ENCODE results near the gene C10orf90.

C10orf90 gene

DNA sequence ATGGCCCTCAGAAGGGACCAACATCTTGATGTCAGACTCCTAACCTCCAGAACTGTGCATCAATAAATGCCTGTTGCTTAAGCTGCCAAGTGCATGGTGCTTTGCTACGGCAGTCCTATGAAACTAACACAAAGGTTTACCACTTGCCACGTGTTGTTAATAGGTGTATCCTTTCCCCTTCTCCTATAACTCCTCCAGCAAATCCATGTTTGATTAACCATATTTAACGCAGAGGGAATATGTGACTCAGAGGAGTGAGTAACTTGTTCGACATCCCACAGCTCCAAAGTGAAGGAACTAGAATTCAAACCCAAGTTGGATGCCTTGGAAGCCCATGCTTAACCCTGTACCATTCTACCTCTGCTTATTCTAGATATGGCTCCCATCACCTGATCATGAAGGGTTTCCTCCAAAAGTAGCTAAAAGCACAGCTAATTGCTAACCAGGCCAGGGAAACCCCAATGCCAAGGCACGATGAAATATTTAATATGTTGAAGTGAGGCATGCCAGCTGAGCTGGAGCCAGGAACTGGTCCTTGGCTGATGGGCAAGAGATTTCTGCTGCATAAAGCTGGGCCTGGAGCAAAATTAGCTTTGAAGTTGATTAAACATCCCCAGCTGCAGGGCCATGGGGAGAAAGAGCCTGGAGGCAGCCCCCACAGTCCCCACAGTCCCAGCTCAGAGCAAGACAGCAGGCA lies 131.9 kb downstream of the C10orf90 start:
- DNase-seq (ENCODE audit: low spot score) = no peak

DNA sequence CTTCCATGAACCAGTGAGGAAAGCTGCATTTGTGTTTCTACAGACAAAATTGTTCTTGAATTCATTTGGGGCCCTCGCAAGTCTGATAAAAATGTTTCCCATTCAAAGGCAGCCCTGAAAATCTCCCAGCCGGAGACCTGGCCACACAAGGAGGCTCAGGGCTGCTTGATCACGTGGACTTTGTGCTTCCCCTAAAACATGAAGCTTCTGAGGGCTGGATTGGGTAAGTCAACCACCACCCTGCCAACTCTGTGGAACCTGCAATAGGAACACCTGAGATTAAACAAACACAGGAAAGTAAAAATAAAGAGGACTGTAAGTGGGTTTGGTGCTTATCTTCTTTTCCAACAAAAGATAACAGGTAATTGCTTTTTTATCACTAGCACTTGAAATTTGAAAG lies 133.8 kb downstream of the C10orf90 start:
- DNase-seq (ENCODE audit: low spot score) = no peak

DNA sequence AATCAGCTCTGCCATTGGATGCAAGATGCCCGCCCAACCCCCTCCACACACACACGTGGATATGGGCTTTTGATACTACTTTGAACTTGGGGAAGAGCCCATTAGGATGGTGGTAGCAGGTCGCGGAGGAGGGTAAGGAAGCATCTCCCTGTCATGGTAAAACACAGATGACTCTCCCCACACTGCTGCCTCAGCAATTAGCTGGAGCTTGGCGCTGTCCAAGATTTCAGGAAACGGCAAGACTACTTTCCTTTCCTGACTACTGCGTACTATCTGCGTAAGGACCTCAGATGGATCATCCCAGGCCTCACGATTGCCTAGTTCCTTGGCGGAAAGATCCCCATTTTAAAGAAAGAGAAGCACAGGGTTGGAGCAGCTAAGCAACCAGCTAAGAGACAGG lies 134.3 kb downstream of the C10orf90 start:
- DNase-seq (ENCODE audit: low spot score) = no peak

DNA sequence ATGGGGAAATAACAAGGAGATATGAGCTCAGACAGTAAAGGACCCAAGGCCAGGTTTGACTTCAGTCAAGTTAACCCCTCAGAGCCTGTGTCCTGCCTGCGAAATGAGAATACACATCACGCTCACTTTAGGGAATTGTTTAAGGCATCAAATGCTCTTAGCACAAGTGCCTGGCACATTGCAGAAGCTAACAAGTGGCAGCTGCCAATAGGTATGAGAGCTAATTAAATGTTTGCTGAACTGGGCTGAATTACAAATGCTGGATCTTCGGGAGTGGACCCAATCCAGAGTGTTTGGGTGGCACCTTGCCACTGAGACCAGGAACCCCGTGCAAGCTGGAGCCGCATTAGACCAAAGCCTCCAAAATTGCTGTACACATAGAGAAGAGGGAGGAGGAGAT lies 136.8 kb downstream of the C10orf90 start:
- DNase-seq (ENCODE audit: low spot score) = no peak

DNA sequence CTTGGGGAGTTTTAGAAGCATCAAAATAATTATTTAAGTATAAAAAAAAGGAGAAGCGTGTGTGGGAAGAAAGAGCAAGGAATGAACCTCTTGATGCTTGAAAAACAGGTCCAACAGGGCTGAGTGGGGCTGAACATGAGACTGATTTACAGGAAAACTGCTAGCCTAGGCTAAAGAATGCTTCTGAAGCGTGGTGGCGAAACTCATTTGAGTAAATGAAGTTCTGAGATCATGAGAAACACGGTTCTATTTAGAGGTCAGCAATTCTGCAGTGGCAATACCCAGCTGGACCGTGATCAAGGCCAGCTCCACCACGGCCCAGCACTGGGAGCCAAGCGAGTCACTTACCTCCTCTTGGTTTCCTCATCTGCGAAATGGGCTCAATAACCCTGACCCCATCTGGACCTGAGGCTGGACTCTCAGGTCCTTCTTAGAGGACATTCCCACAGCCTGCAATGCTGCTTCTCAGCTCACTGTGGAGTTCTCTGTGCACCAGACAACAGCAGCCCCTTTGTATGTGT lies 142.1 kb downstream of the C10orf90 start:
- no peak for DNase-seq (ENCODE audit: low spot score)

DNA sequence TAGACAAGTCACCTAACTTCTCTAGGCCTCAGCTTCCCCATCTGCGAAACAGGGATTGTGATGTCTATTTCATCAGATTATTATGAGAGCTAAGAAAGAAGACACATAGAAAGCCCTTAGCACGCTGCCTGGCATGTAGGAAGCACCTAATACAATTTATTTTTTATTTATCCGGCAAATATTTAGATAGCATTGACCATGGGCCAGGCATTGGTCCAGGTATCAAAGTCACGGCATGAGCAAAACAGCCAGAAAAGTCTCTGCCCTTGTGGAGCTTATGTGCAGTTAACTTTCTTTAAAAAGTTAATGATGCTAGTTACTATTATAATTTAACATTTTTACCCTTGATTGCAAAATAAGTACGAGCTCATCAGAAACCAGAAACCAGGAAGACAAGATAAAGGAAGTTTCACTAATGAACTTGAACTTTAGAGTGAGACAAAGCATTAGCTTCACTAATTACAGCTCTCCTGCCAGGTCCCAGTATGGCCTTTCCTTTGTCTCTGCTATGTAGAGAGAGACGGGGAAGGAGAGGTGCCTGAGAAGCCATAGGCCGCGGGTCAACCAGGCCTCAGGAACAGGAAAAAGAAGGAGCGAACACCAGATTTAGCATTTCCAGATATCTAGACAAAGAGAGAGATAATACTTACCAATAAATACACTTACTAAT lies 142.7 kb downstream of the C10orf90 start:
- no peak for DNase-seq (ENCODE audit: low spot score)

DNA sequence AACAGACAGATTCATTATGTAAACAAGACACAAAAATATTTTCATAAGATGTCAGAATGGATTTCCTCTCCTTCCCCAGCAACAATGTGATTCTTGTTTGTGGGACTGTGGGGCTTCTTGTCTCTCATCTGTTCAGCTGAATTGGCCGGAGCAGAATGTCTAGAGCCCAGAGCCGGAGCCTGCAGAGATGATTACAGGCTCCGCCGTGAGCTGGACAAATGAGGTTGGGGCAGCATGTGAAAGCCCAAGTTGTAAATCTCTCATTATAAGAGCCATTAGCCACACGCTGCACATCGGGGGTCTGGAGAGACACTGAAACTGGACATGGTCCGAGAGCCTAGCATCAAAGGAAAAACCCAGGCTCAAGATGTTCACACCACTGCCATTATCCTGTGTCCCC lies 145.2 kb downstream of the C10orf90 start:
- DNase-seq (ENCODE audit: low spot score) = no peak

DNA sequence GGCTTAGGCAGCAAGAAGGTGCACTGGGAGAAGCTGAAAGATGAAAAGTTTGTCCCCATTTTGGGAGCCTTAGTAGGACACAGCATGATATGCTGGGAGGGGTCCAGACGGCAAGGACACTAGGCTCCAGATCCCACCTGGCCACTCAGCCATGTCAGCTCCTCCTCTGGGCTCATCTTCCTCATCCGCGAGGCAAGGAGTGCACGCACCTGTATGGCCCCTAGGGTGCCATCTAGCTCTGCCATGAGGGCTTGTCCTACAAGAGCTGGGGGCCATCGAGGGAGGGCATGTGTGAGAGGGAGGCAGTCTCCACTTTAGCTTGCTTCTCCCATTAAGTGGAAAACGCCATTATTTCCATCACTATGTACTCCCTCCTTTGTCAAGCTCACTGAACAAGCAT lies 146.0 kb downstream of the C10orf90 start:
- DNase-seq (ENCODE audit: low spot score) = no peak

DNA sequence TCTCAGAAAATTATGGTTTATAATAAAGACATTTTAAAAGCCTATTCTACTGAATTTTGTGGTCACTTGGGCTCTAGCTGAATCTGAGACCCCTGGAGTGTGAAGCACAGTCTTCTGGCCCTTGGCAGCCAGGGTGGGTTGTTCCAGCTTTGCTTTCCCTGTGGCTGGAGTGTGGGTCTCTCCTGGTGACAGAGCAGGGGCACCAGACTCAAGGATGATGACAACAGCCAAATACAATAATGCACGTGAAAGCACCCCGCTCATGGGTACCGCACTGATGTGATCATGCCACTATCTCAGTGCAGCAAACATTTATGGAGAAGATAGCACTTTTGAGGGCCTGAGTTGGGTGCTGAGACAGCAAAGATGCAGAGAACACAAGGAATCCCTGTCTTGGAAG lies 147.4 kb downstream of the C10orf90 start:
- DNase-seq (ENCODE audit: low spot score) = no peak

DNA sequence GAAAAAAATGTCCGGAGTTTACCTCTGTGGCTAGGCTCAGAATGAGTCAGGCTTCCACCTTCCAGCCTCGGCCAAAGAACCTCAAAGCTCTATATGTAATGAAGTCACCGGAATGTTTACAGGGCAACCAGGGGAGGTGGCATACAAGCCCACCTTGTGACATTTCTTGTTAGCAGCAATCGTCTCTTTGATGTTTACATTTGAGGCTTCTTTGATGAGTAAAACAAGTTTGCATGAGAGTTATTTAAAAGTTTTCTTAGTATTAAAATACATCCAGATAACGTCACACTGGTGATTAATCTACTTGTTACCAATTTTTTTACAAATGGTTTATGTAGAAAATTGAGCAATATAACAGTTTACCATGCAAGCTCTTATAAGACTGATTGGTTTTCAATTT lies 149.1 kb downstream of the C10orf90 start:
- DNase-seq (ENCODE audit: low spot score) = no peak

DNA sequence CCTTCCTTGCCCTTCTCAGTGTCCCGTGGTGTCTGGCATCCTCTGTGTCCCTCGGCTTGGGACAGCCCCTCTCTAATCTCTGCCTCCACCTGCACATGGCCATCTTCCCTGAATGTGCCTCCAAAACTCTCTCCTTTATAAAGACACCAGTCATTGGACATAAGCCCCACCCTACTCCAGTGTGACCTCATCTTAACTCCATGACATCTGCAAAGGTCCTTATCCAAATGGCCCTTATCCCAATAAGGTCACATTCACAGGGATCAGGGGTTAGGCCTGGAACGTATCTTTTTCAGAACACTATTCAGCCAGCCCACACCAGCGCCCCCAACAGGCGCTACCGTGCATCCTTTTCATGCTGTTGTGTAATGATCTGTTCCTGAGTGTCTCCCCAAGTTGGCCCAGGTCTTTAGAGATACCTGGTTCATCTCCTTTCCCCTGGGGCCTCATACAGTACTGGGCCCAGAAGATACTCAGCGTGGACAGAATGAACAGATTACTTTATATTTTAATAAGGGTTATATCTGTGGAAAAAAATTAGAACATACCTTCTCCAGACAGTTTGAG lies 149.7 kb downstream of the C10orf90 start:
- DNase-seq (ENCODE audit: low spot score) = no peak

DNA sequence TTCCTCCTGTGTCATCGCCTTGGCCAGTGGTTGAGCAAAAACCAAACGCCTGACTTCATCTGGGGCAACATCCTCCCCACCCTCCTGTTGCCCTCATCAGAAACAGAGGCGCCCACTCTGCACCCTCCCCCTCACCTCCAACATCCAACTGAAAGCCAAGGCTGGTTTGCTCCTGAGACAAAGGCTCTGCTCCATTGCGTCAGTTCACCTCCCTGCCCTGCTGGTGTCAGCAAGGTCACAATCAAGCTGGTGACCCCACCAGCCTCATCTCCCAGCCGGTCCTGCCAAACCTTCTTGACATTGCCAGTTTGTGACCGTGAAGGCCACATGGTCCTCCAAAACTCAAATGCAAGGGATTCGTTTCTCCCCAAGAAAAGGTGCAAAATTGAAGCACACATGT lies 150.5 kb downstream of the C10orf90 start:
- no peak for DNase-seq (ENCODE audit: low spot score)

DNA sequence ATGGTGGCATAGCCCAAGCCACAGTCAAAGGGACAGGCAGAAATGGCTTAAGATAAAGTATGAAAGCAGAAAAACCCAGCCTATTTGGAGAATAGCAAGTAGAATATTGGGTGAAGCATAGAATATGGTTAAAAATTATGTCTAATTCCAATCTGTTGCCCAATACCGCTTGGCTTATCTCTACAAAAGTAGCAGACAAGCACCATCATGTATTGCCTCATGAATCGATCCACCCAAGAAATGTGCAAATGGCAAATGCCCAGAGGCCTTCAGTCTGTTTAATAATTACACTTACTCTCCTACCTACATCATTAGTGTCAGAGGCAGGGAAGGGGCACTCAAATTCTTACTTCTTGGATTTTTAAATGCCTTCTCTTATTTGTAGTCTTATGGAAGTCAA lies 151.3 kb downstream of the C10orf90 start:
- DNase-seq (ENCODE audit: low spot score) = no peak

DNA sequence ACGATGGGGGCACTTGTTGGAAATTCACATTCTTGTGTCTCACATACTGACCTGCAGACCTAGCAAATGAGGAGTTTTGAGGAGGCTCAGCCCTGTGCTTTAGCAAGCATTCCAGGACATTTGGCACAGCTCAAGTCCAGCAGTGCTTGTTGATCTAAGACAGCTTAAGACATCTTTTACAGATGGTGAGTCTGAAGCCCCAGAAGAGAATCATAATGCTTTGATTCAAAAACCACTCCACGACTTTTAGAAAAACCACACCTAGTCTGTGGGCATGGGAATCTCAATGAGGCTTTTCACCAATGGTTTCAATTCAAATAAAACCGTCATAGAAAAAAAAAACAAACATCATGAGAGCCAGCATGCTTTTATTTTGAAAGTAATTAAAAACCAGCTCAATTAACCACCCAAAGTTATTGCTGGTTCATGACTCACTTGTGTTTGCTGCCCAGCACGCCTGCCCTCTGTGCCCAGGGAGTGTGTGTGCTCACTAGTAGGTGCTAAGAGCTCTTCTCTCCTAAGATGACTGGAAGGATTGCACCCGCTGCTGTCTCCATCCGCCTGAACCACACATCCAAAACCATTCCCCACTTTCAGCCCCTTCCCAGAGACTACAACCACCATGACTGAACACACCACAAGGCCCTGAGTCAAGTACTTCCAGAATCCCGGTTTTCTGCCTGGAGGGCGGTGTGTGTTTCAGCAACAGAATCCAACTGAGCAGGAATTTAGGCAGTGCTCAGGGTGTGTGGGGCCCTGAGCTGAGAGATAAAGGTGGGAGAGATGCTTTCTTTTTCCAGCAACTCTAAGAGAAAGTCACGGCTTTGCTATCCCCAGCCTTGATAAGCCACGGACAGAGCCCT lies 152.0 kb downstream of the C10orf90 start:
- DNase-seq (ENCODE audit: low spot score) = no peak

DNA sequence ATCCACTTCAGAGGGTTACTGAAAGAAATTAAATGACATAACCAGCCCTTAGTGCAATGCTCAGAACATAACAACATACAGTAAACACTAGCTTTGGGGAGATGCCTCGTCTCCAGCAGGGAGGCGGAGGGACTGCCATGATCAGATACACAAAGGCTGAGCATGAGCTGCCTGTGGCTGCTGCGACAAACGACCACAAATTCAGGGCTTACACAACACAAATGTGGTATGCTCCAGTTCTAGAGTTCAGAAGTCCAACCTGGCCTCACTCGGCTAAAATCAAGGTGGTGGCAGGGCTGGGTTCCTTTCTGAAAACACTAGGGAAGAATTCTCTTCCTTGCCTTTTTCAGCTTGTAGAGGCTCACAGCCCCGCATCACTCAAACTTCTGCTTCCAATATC lies 154.0 kb downstream of the C10orf90 start:
- DNase-seq (ENCODE audit: low spot score) = peak; percentile 6

DNA sequence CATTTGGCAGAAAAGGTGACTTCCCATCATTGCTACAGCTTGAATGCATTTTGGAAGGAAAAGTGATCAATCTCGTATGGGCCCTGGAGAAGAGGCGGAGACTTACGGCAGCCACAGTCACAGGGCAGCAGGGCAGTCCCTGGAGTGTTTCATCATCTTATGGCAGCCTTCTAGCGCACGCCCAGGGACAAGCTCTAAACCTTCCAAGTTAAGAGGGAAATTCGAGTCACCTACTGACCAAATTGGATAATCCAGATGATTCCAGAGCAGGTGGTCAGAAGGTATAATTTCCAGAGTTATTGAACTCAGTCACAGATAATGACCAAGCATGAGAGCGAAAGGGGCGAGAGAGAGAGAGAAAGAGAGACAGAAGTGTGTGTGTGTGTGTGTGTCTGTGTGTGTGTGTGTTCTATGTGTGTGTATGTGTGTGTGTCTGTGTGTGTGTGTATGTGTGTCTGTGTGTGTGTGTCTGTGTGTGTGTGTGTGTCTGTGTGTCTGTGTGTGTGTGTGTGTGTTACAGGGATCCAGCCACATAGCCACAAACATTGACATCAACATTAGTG lies 158.5 kb downstream of the C10orf90 start:
- DNase-seq (ENCODE audit: low spot score) = peak; percentile 32

DNA sequence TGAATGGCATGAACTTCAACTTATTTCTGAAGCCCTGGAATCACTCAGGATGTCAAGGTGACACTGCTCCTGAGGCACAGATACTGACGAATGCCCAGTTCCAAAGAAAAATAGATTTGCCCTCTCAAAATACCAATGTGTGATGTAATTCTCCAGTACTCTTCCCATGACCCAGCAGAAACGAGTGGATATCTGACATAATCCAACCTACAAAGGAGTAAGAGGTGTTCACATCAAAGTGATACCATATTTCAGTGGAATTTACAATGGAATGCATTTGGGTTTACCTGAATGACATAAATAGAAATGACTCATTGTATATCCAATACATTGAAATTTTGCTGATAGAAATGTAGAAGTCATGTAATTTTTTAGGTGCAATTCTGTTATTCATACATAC lies 161.3 kb downstream of the C10orf90 start:
- no peak for DNase-seq (ENCODE audit: low spot score)

DNA sequence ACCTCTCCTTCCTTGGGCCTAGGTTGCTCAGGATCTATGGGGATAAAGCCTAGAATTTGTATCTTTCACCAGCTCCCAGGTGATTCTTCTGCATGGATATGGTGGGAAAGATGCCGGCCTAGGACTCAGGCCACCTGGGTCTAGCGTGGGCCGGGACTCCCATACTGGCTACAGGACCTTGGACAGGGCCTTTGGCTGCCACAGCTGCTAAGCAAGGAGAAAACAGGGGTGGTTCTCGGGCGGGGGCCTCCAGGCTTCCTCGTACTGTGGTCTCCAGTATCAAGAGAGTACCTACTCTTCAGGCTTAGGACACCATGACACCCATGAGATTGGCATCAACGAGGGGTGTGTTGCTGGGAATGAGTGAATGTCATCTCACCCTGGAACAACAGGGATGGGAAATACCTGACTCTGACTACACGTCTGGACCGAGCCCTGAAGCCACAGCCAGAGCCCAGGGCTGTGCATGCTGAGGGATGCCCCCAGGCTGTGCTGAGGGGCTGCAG lies 161.9 kb downstream of the C10orf90 start:
- no peak for DNase-seq (ENCODE audit: low spot score)

DNA sequence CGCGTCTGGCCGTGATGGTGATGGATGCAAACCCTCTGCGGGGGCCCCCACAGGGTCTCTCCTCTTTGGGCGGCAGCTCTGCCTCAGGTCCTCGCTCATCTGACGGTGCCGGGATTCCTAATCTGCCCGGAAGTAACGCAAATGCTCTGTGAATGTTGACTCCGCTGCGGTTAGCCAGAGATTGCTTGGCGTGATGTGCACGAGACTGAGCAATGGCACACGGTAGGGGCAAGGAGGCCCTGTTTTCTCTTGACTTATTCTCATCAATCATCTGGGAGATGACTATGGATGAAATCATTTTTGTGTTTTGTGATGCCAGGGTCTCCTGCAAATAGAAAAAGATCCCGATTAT lies 165.8 kb downstream of the C10orf90 start:
- no peak for DNase-seq (ENCODE audit: low spot score)

DNA sequence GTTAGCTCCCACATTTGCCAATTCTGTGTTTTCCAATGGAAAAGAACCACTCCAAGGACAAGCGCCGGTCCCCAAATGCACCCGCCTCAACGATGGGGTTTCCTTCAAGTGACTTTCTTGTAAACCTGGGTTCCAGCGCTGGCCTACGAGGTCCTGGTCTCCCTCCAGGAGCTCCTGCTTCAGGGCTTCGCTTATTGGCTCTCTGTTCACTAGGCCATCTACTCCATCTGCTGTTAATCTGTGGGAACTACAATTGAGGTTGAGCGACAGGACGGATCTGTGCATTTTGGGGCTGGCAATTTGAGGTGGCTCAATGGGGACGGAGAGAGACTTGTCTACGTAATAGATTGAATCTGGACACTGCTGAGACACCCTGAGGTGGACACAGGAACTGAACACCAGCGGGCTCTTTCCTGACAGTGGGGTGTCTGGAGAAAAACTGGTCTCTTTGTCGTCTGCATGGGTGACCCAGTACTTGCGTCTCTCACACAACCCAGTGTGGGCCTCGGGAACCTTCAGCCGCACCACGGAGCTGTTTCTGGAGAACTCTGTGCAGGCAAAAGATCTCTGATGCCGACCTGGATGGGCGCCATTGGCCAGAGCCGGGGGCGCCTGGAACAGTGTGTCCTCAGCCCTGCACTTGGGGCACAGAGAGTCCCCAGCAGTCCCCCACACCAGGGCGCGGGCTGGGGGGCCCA lies 166.3 kb downstream of the C10orf90 start:
- DNase-seq (ENCODE audit: low spot score) = peak; percentile 61

DNA sequence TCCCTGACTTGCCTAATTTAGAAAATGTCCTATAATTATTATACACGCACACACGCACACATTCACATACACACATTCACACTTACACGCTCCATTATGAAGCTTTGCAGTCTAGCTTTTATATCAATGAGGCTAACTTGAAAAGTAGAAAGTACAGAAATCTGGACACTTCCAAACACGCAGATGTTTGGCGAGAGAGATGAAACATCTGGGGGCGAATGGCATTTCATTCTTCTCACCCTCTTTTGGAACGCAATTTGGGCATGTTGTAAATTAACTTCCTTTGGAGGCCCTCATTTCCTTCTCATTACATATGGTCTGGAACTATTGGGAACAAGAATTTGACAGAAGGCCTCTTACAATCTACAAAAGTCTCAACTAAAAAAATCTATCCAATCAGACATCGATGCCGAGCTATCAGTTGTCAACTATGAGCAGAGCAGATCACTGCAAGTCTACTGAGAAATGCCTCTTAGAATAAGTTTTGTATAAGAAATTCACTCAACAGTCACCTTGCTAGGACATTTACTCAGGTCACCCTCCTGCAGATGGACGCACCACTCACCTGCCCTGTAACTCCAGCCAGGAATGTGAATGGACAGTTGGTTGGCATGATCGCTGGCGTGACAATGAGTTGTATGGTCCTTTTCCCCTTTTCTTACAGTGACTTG lies 167.0 kb downstream of the C10orf90 start:
- no peak for DNase-seq (ENCODE audit: low spot score)
